Natural killer cell (primary cell): Measurements from ENCODE around the gene LLGL2. TPM values are rescaled to one million over a fixed set of nuclear protein-coding genes. Genes with fewer than 3 reads are reported as not detected.

ENCODE experiments used
- ATAC-seq, 3 donors: fragments of 150-1000 bp in 2 of 3; fragments of 200-7000 bp in 1 of 3; cut with Tn5 transposase; 1 replicate in 1 of 3; 2 replicates in 2 of 3; pipeline ENCODE4 v1.10.0; 2021; ENCODE audit warnings: mild to moderate bottlenecking in 2 of 3, moderate library complexity in 2 of 3
- DNase-seq, 2 donors: peaks; one replicate each; pipeline versions ENCODE4 v3.0.0 to v3.0.0-alpha.2; 2013 to 2021; ENCODE audit warnings: mixed read lengths in 1 of 2
- H3K27ac ChIP-seq: one replicate; pipeline ENCODE4 v1.5.1; 2013; ENCODE audit warnings: mild to moderate bottlenecking, low read length
- H3K27me3 ChIP-seq: one replicate; pipeline ENCODE4 v1.6.1; 2013; ENCODE audit warnings: low read length; ENCODE audit not compliant: control insufficient read depth, insufficient read depth
- H3K36me3 ChIP-seq: one replicate; pipeline ENCODE4 v1.6.1; 2013; ENCODE audit warnings: low read length; ENCODE audit not compliant: control insufficient read depth, insufficient read depth
- H3K4me1 ChIP-seq: one replicate; pipeline ENCODE4 v1.6.1; 2013; ENCODE audit warnings: low read length; ENCODE audit not compliant: control insufficient read depth, insufficient read depth
- H3K4me3 ChIP-seq: one replicate; pipeline ENCODE4 v1.5.1; 2013; ENCODE audit warnings: low read length
- H3K9me3 ChIP-seq: one replicate; pipeline ENCODE4 v1.6.1; 2013; ENCODE audit warnings: low read length; ENCODE audit not compliant: control insufficient read depth, insufficient read depth
- H3K27ac Mint-ChIP-seq, 2 donors: one replicate each; pipeline ENCODE4 v1.8.0; 2022; ENCODE audit warnings: mild to moderate bottlenecking in 2 of 2, mixed read lengths in 2 of 2, moderate library complexity in 1 of 2
- H3K27me3 Mint-ChIP-seq, 2 donors: one replicate each; pipeline ENCODE4 v1.8.0; 2022; ENCODE audit warnings: low read depth in 2 of 2, mixed read lengths in 2 of 2
- H3K36me3 Mint-ChIP-seq: one replicate; pipeline ENCODE4 v1.8.0; 2022; ENCODE audit warnings: mixed read lengths
- H3K4me1 Mint-ChIP-seq, 2 donors: one replicate each; pipeline ENCODE4 v1.8.0; 2022; ENCODE audit warnings: mixed read lengths in 2 of 2
- H3K4me3 Mint-ChIP-seq: one replicate; pipeline ENCODE4 v1.8.0; 2022; ENCODE audit warnings: mild to moderate bottlenecking, moderate library complexity, mixed read lengths
- H3K9me3 Mint-ChIP-seq, 2 donors: one replicate each; pipeline ENCODE4 v1.8.0; 2022; ENCODE audit warnings: mixed read lengths in 2 of 2
- WGBS: methylation state at CpG from one replicate; pipeline ENCODE4 v1.1.7; 2013; ENCODE audit warnings: missing lambda C conversion rate; ENCODE audit not compliant: insufficient coverage; 5-methylcytosine and 5-hydroxymethylcytosine counted together
- intact Hi-C: fragments of 100-400 bp; cut with micrococcal nuclease; formaldehyde crosslinking; loops from one replicate; pipeline ENCODE4 v1.14.2; 2022
- total RNA-seq, 4 donors: library from RNA; stranded (reverse); fragments of 120-200 nt in 1 of 4; gene quantifications; one replicate each; pipeline versions ENCODE4 v1.2.3 to v1.2.4, GENCODE V29; 2013 to 2022
- TF ChIP-seq, protein P1 (sequence below): fragments of 200-600 bp; IDR thresholded peaks from one replicate; pipeline ENCODE4 v1.8.0; 2022; ENCODE audit warnings: antibody characterized with exemption

Gene LLGL2
- total RNA-seq, 3 donors from 2014 or later (not counting 1 experiment from before 2014, with no cell fraction given): 229 to 302 (median 244) TPM

DNA sequence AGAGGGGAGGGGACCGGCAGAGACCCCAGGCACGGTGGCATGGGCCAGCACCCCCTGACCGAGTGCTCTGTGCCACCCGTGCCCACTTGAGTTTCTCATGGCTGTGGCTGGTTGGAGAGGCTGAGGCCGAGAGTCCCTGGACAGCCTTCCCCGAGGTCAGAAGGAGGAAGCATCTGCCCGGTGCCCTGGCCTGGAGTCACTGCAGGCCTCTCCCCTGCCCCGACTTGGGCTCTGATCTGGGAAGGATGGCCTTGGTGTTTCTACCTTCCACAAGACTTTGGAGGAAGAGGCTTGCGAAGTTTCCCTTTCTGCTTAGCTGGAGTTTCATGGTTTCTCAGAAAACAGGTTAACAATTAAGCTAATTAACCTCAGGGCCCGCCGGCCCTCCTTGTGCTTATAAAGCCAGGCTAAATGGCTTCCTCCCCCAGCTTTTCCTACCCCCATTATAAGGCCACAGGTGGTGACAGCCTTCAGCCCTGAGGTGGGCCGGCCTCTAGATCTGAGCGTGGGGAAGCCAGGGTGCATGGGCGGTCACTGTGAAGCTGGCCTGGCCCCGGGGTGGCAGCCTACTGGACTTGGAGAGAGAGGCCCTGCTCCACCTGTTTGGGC lies 17.3 kb downstream of the LLGL2 start:
- intact Hi-C loops: no loop called here
- TF ChIP-seq, protein P1, sequence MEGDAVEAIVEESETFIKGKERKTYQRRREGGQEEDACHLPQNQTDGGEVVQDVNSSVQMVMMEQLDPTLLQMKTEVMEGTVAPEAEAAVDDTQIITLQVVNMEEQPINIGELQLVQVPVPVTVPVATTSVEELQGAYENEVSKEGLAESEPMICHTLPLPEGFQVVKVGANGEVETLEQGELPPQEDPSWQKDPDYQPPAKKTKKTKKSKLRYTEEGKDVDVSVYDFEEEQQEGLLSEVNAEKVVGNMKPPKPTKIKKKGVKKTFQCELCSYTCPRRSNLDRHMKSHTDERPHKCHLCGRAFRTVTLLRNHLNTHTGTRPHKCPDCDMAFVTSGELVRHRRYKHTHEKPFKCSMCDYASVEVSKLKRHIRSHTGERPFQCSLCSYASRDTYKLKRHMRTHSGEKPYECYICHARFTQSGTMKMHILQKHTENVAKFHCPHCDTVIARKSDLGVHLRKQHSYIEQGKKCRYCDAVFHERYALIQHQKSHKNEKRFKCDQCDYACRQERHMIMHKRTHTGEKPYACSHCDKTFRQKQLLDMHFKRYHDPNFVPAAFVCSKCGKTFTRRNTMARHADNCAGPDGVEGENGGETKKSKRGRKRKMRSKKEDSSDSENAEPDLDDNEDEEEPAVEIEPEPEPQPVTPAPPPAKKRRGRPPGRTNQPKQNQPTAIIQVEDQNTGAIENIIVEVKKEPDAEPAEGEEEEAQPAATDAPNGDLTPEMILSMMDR: no peak
- Mint-ChIP-seq H3K4me1 (peaks cover 30 to 49% of the 10 kb centered on the region in 2 donors), H3K27ac (no peak overlapping the region), H3K27me3 (no peaks in the 10 kb centered on the region), H3K9me3 (no peaks in the 10 kb centered on the region), H3K4me3 (no peak overlapping the region), H3K36me3 (no peaks in the 10 kb centered on the region)
- DNase-seq (no peak), ATAC-seq (no peak)
- H3K36me3 ChIP-seq: peaks cover 31% of the 10 kb centered on the region
- no peaks in the 10 kb centered on the region for H3K9me3 ChIP-seq
- H3K4me1 ChIP-seq: no peaks in the 10 kb centered on the region
- no peak overlapping the region for H3K4me3 ChIP-seq
- H3K27me3 ChIP-seq: no peaks in the 10 kb centered on the region
- WGBS: 96% methylated on average over 15 of the region's 15 CpGs
- no peak overlapping the region for H3K27ac ChIP-seq

DNA sequence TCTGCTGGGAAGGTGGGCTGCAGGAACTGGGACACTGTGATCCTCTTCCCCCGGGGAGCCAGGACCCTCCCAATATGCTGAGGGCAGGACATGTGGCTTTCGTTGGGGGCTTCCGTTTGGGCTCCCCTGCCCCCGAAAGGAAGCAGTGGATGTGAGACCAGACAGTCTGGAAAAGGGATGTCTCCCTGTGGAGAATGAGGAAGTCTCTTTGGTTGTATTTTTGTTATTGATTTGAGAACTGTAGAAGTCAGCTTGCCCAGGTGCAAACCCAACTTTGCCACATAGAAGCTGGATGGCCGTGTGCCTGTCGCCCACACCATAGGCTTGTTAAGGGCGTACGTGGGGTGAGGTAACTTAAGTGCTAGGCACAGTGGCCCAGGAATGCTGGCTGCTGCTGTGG lies 18.8 kb downstream of the LLGL2 start:
- Mint-ChIP-seq H3K4me3 (no peak overlapping the region), H3K27me3 (no peaks in the 10 kb centered on the region), H3K36me3 (no peaks in the 10 kb centered on the region), H3K4me1 (peaks cover 26 to 48% of the 10 kb centered on the region in 2 donors), H3K9me3 (no peaks in the 10 kb centered on the region), H3K27ac (no peak overlapping the region)
- no peaks in the 10 kb centered on the region for H3K9me3 ChIP-seq
- no peak for DNase-seq
- peaks cover 27% of the 10 kb centered on the region for H3K36me3 ChIP-seq
- TF ChIP-seq, protein P1: no peak
- ATAC-seq: no peak
- no peak overlapping the region for H3K4me3 ChIP-seq
- no peak overlapping the region for H3K27ac ChIP-seq
- intact Hi-C loops: no loop called here
- WGBS: 84% methylated on average over 8 of the region's 8 CpGs
- peaks cover 12% of the 10 kb centered on the region for H3K4me1 ChIP-seq
- H3K27me3 ChIP-seq: no peaks in the 10 kb centered on the region

DNA sequence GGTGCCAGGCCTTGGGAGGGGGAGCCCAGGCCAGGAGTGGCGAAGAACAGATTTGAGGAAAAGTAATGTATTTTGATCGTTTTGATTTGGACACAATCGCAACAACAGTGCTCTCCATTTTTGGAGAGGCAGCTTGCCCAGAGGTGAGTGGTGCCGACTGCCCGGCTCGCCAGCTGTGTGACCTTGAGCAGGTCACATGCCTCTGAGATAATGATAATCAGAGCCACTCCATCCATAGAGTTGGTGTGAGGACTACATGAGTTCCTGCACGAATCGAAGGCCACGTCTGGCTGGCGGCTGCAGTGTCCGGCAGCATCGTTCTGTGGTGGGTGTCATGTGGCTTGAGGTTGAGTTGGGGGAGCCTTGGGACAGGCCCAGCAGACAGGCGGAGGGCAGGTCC lies 20.7 kb downstream of the LLGL2 start:
- no peak overlapping the region for H3K4me3 ChIP-seq
- intact Hi-C loops: no loop called here
- Mint-ChIP-seq H3K36me3 (no peaks in the 10 kb centered on the region), H3K27me3 (no peaks in the 10 kb centered on the region), H3K4me3 (no peak overlapping the region), H3K9me3 (no peaks in the 10 kb centered on the region), H3K27ac (no peak overlapping the region), H3K4me1 (peaks cover 19 to 45% of the 10 kb centered on the region in 2 donors)
- ATAC-seq: no peak
- no peak for DNase-seq
- no peaks in the 10 kb centered on the region for H3K27me3 ChIP-seq
- TF ChIP-seq, protein P1: no peak
- H3K4me1 ChIP-seq: peaks cover 21% of the 10 kb centered on the region
- H3K36me3 ChIP-seq: peaks cover 23% of the 10 kb centered on the region
- no peak overlapping the region for H3K27ac ChIP-seq
- H3K9me3 ChIP-seq: no peaks in the 10 kb centered on the region
- WGBS: 91% methylated on average over 13 of the region's 13 CpGs

DNA sequence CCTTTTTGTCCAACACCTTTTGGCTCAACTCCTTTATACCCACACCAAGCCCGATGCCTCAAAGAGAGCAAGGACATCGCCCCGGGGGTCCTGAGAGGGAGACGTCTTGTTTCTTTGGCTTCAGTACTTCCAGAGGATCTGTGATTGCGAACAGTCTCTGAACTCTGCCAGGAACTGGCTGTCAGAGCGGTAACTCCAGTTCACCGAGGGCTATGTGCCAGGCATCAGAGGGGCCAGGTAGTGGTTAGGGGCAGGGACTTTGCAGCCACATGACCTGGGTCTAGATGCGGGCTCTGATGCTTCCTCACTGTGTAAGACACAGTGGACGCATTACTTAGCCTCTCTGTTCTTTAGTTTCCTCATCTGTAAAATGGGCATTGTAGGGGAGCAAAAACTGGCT lies 21.6 kb downstream of the LLGL2 start:
- Mint-ChIP-seq H3K4me1 (peaks cover 14 to 41% of the 10 kb centered on the region in 2 donors), H3K27me3 (no peaks in the 10 kb centered on the region), H3K36me3 (no peaks in the 10 kb centered on the region), H3K9me3 (no peaks in the 10 kb centered on the region), H3K27ac (no peak overlapping the region), H3K4me3 (no peak overlapping the region)
- DNase-seq (no peak), ATAC-seq (no peak)
- peaks cover 23% of the 10 kb centered on the region for H3K36me3 ChIP-seq
- H3K27me3 ChIP-seq: no peaks in the 10 kb centered on the region
- no peaks in the 10 kb centered on the region for H3K9me3 ChIP-seq
- TF ChIP-seq, protein P1: no peak
- no peak overlapping the region for H3K27ac ChIP-seq
- 95% methylated on average over 9 of the region's 9 CpGs for WGBS
- H3K4me3 ChIP-seq: no peak overlapping the region
- intact Hi-C loops: no loop called here
- peaks cover 21% of the 10 kb centered on the region for H3K4me1 ChIP-seq
